Activated CD4-positive, alpha-beta T cell treated with anti-CD3 and anti-CD28 coated beads, Interleukin-2, amount 10 ng/mL, durations not matched to agents 24 days and 14 days (primary cell): ENCODE measurements around the gene TSHR. TPM values are rescaled to one million over a fixed set of nuclear protein-coding genes. Genes with fewer than 3 reads are reported as not detected.

ENCODE experiments used
- DNase-seq: peaks from one replicate; pipeline ENCODE4 v3.0.0; 2022
- H3K27ac Mint-ChIP-seq: one replicate; pipeline ENCODE4 v1.8.0; 2022; ENCODE audit warnings: mild to moderate bottlenecking, mixed read lengths
- H3K27me3 Mint-ChIP-seq: one replicate; pipeline ENCODE4 v1.8.0; 2022; ENCODE audit warnings: mixed read lengths
- H3K36me3 Mint-ChIP-seq: one replicate; pipeline ENCODE4 v1.8.0; 2022; ENCODE audit warnings: low read depth, mild to moderate bottlenecking, mixed read lengths
- H3K4me1 Mint-ChIP-seq: one replicate; pipeline ENCODE4 v1.8.0; 2021; ENCODE audit warnings: mixed read lengths
- H3K4me3 Mint-ChIP-seq: one replicate; pipeline ENCODE4 v1.8.0; 2022; ENCODE audit warnings: mild to moderate bottlenecking, moderate library complexity, mixed read lengths
- H3K9me3 Mint-ChIP-seq: one replicate; pipeline ENCODE4 v1.8.0; 2021; ENCODE audit warnings: mixed read lengths
- intact Hi-C: fragments of 100-400 bp; cut with micrococcal nuclease; formaldehyde crosslinking; loops from one replicate; pipeline ENCODE4 v1.15.1; 2023
- total RNA-seq: library from RNA; stranded (reverse); gene quantifications from 2 replicates; pipeline ENCODE4 v1.2.3, GENCODE V29; 2022

Gene TSHR
- total RNA-seq, 1 donor from 2014 or later = not detected

GRCh38 chr14:81122326-81122725, 166.9 kb downstream of the TSHR start:
- Mint-ChIP-seq H3K9me3 (no peaks in the 10 kb centered on the region), H3K4me3 (no peak overlapping the region)

GRCh38 chr14:81123811-81124210, 168.4 kb downstream of the TSHR start:
- DNase-seq = no peak
- intact Hi-C loops = no loop called here
- Mint-ChIP-seq H3K36me3 (peaks cover 1% of the 10 kb centered on the region), H3K4me1 (peaks cover 5% of the 10 kb centered on the region), H3K27me3 (no peaks in the 10 kb centered on the region), H3K27ac (no peak overlapping the region), H3K4me3 (no peak overlapping the region), H3K9me3 (no peaks in the 10 kb centered on the region)

More at GRCh38 chr14:81122326-81122725, 166.9 kb downstream of the TSHR start:
- Mint-ChIP-seq H3K27ac (no peak overlapping the region), H3K4me1 (peaks cover 5% of the 10 kb centered on the region), H3K36me3 (peaks cover 1% of the 10 kb centered on the region), H3K27me3 (no peaks in the 10 kb centered on the region)
- intact Hi-C loops = no loop called here
- no peak for DNase-seq

GRCh38 chr14:81125536-81125935, 170.1 kb downstream of the TSHR start:
- Mint-ChIP-seq H3K27me3 (no peaks in the 10 kb centered on the region), H3K9me3 (no peaks in the 10 kb centered on the region), H3K27ac (no peak overlapping the region), H3K4me1 (peaks cover 5% of the 10 kb centered on the region), H3K36me3 (peaks cover 1% of the 10 kb centered on the region), H3K4me3 (no peak overlapping the region)
- no peak for DNase-seq
- intact Hi-C loops = no loop called here

- intact Hi-C loops = no loop called here
- H3K27me3 Mint-ChIP-seq = no peaks in the 10 kb centered on the region
- no peak overlapping the region for H3K27ac Mint-ChIP-seq
- no peak overlapping the region for H3K4me3 Mint-ChIP-seq
- DNase-seq = no peak
- H3K36me3 Mint-ChIP-seq = no peaks in the 10 kb centered on the region
- H3K4me1 Mint-ChIP-seq = no peaks in the 10 kb centered on the region
- no peaks in the 10 kb centered on the region for H3K9me3 Mint-ChIP-seq
Measured at GRCh38 chr14:81127785-81128184, 172.4 kb downstream of the TSHR start.

GRCh38 chr14:81129242-81129641, 173.8 kb downstream of the TSHR start:
- no peaks in the 10 kb centered on the region for H3K4me1 Mint-ChIP-seq
- peaks cover 3% of the 10 kb centered on the region for H3K27me3 Mint-ChIP-seq
- no peak overlapping the region for H3K27ac Mint-ChIP-seq
- H3K4me3 Mint-ChIP-seq = no peak overlapping the region
- no peaks in the 10 kb centered on the region for H3K9me3 Mint-ChIP-seq
- H3K36me3 Mint-ChIP-seq = no peaks in the 10 kb centered on the region
- DNase-seq = no peak
- intact Hi-C loops = loop anchor here (1.0 kb wide), 1 partner anchor 44 kb away; no protein-coding TSS in a partner anchor

GRCh38 chr14:81132468-81132867, 177.0 kb downstream of the TSHR start:
- Mint-ChIP-seq H3K4me3 (no peak overlapping the region), H3K9me3 (no peaks in the 10 kb centered on the region), H3K4me1 (no peaks in the 10 kb centered on the region), H3K36me3 (no peaks in the 10 kb centered on the region), H3K27me3 (peaks cover 3% of the 10 kb centered on the region), H3K27ac (no peak overlapping the region)
- intact Hi-C loops = no loop called here
- no peak for DNase-seq

GRCh38 chr14:81133400-81133799, 178.0 kb downstream of the TSHR start:
- intact Hi-C loops = no loop called here
- no peaks in the 10 kb centered on the region for H3K36me3 Mint-ChIP-seq

GRCh38 chr14:81137316-81137715, 181.9 kb downstream of the TSHR start:
- no peak overlapping the region for H3K27ac Mint-ChIP-seq
- H3K36me3 Mint-ChIP-seq = no peaks in the 10 kb centered on the region
- DNase-seq = no peak
- H3K4me3 Mint-ChIP-seq = no peak overlapping the region
- peaks cover 3% of the 10 kb centered on the region for H3K27me3 Mint-ChIP-seq
- H3K4me1 Mint-ChIP-seq = no peaks in the 10 kb centered on the region
- intact Hi-C loops = no loop called here
- no peaks in the 10 kb centered on the region for H3K9me3 Mint-ChIP-seq

More at GRCh38 chr14:81133400-81133799, 178.0 kb downstream of the TSHR start:
- Mint-ChIP-seq H3K9me3 (no peaks in the 10 kb centered on the region), H3K27ac (no peak overlapping the region), H3K27me3 (peaks cover 3% of the 10 kb centered on the region), H3K4me1 (no peaks in the 10 kb centered on the region), H3K4me3 (no peak overlapping the region)
- DNase-seq = no peak

- intact Hi-C loops = no loop called here
- Mint-ChIP-seq H3K4me3 (no peak overlapping the region), H3K9me3 (no peaks in the 10 kb centered on the region)
Measured at GRCh38 chr14:81138429-81138828, 183.0 kb downstream of the TSHR start.

GRCh38 chr14:81141426-81141825, 186.0 kb downstream of the TSHR start:
- H3K4me3 Mint-ChIP-seq = no peak overlapping the region
- H3K27ac Mint-ChIP-seq = no peak overlapping the region
- peaks cover 5% of the 10 kb centered on the region for H3K9me3 Mint-ChIP-seq
- DNase-seq = no peak
- H3K36me3 Mint-ChIP-seq = no peaks in the 10 kb centered on the region
- no peaks in the 10 kb centered on the region for H3K27me3 Mint-ChIP-seq
- intact Hi-C loops = no loop called here
- H3K4me1 Mint-ChIP-seq = peaks cover under 1% of the 10 kb centered on the region

More at GRCh38 chr14:81138429-81138828, 183.0 kb downstream of the TSHR start:
- DNase-seq = no peak
- H3K36me3 Mint-ChIP-seq = no peaks in the 10 kb centered on the region
- H3K27ac Mint-ChIP-seq = no peak overlapping the region
- no peaks in the 10 kb centered on the region for H3K4me1 Mint-ChIP-seq
- no peaks in the 10 kb centered on the region for H3K27me3 Mint-ChIP-seq

GRCh38 chr14:81143793-81144192, 188.4 kb downstream of the TSHR start:
- Mint-ChIP-seq H3K4me3 (no peak overlapping the region), H3K27me3 (no peaks in the 10 kb centered on the region), H3K27ac (no peak overlapping the region), H3K36me3 (no peaks in the 10 kb centered on the region), H3K9me3 (peaks cover 5% of the 10 kb centered on the region), H3K4me1 (peaks cover 11% of the 10 kb centered on the region)
- no peak for DNase-seq
- intact Hi-C loops = no loop called here

- DNase-seq = no peak
- Mint-ChIP-seq H3K4me3 (no peak overlapping the region), H3K4me1 (peaks cover 11% of the 10 kb centered on the region), H3K36me3 (no peaks in the 10 kb centered on the region), H3K27ac (no peak overlapping the region), H3K9me3 (peaks cover 5% of the 10 kb centered on the region), H3K27me3 (no peaks in the 10 kb centered on the region)
- intact Hi-C loops = no loop called here
Measured at GRCh38 chr14:81144824-81145603, 189.6 kb downstream of the TSHR start.

- no peak for DNase-seq
- no peak overlapping the region for H3K27ac Mint-ChIP-seq
- peaks cover 5% of the 10 kb centered on the region for H3K9me3 Mint-ChIP-seq
Measured at GRCh38 chr14:81147140-81147897, 191.9 kb downstream of the TSHR start.

GRCh38 chr14:81148635-81149034, 193.2 kb downstream of the TSHR start:
- no peak for DNase-seq
- no peak overlapping the region for H3K4me3 Mint-ChIP-seq
- peaks cover 7% of the 10 kb centered on the region for H3K9me3 Mint-ChIP-seq
- intact Hi-C loops = no loop called here
- H3K27me3 Mint-ChIP-seq = no peaks in the 10 kb centered on the region
- no peaks in the 10 kb centered on the region for H3K36me3 Mint-ChIP-seq
- peaks cover 16% of the 10 kb centered on the region for H3K4me1 Mint-ChIP-seq
- H3K27ac Mint-ChIP-seq = no peak overlapping the region

More at GRCh38 chr14:81147140-81147897, 191.9 kb downstream of the TSHR start:
- H3K4me3 Mint-ChIP-seq = no peak overlapping the region
- no peaks in the 10 kb centered on the region for H3K27me3 Mint-ChIP-seq
- no peaks in the 10 kb centered on the region for H3K36me3 Mint-ChIP-seq
- intact Hi-C loops = no loop called here
- H3K4me1 Mint-ChIP-seq = peaks cover 11% of the 10 kb centered on the region
